BLaER1 (cell line): ENCODE measurements around the gene NQO1.

ENCODE experiments used
- H3K27ac ChIP-seq: shearing (Covaris generic); formaldehyde crosslinking; 2 replicates; pipeline ENCODE4 v1.8.1; 2022
- H3K27me3 ChIP-seq: shearing (Covaris generic); formaldehyde crosslinking; 2 replicates; pipeline ENCODE4 v1.8.1; 2022
- H3K36me3 ChIP-seq: shearing (Covaris generic); formaldehyde crosslinking; 2 replicates; pipeline ENCODE4 v1.8.1; 2022
- H3K4me1 ChIP-seq: shearing (Covaris generic); formaldehyde crosslinking; 2 replicates; pipeline ENCODE4 v1.8.1; 2022
- H3K4me2 ChIP-seq: shearing (Covaris generic); formaldehyde crosslinking; 2 replicates; pipeline ENCODE4 v1.8.1; 2022
- H3K4me3 ChIP-seq: shearing (Covaris generic); formaldehyde crosslinking; 2 replicates; pipeline ENCODE4 v1.8.1; 2022
- H3K9ac ChIP-seq: shearing (Covaris generic); formaldehyde crosslinking; 2 replicates; pipeline ENCODE4 v1.8.1; 2022
- H3K9me3 ChIP-seq: shearing (Covaris generic); formaldehyde crosslinking; 2 replicates; pipeline ENCODE4 v1.8.1; 2022
- H4K20me1 ChIP-seq: shearing (Covaris generic); formaldehyde crosslinking; 2 replicates; pipeline ENCODE4 v1.8.1; 2022
- Cebpa-rat ChIP-seq: shearing (Covaris generic); IDR thresholded peaks from 2 replicates; pipeline ENCODE4 v1.8.1; 2022

The NQO1 gene

GRCh38 chr16:69691980-69692911 is 34.1 kb downstream of the NQO1 start:
- H3K4me3 ChIP-seq, result no peak overlapping the region
- H3K4me1 ChIP-seq, result no peaks in the 10 kb centered on the region
- H3K27me3 ChIP-seq, result no peaks in the 10 kb centered on the region
- no peak overlapping the region for H3K4me2 ChIP-seq
- TF ChIP-seq Cebpa-rat, result no peak
- H3K27ac ChIP-seq, result no peak overlapping the region
- H3K36me3 ChIP-seq, result peaks cover 77% of the 10 kb centered on the region
- H3K9ac ChIP-seq, result no peak overlapping the region
- no peaks in the 10 kb centered on the region for H4K20me1 ChIP-seq
- H3K9me3 ChIP-seq, result no peaks in the 10 kb centered on the region

- no peaks in the 10 kb centered on the region for H4K20me1 ChIP-seq
- H3K4me2 ChIP-seq, result no peak overlapping the region
- H3K4me3 ChIP-seq, result no peak overlapping the region
- no peak overlapping the region for H3K9ac ChIP-seq
- no peaks in the 10 kb centered on the region for H3K4me1 ChIP-seq
- H3K27ac ChIP-seq, result no peak overlapping the region
- H3K9me3 ChIP-seq, result no peaks in the 10 kb centered on the region
- peaks cover 74% of the 10 kb centered on the region for H3K36me3 ChIP-seq
- no peak for TF ChIP-seq Cebpa-rat
- no peaks in the 10 kb centered on the region for H3K27me3 ChIP-seq
Measured at GRCh38 chr16:69688589-69688988, 37.8 kb downstream of the NQO1 start.

GRCh38 chr16:69680358-69680757 is 46.0 kb downstream of the NQO1 start:
- no peak for TF ChIP-seq Cebpa-rat
- no peak overlapping the region for H3K9ac ChIP-seq
- no peak overlapping the region for H3K4me2 ChIP-seq
- H3K4me1 ChIP-seq, result no peaks in the 10 kb centered on the region
- H3K27me3 ChIP-seq, result no peaks in the 10 kb centered on the region
- H3K9me3 ChIP-seq, result no peaks in the 10 kb centered on the region
- peaks cover 82% of the 10 kb centered on the region for H3K36me3 ChIP-seq
- H3K4me3 ChIP-seq, result no peak overlapping the region
- H3K27ac ChIP-seq, result no peak overlapping the region
- H4K20me1 ChIP-seq, result no peaks in the 10 kb centered on the region

GRCh38 chr16:69672998-69673713 is 53.2 kb downstream of the NQO1 start:
- Histone ChIP-seq H4K20me1 (no peaks in the 10 kb centered on the region), H3K27me3 (no peaks in the 10 kb centered on the region), H3K27ac (no peak overlapping the region), H3K4me2 (no peak overlapping the region), H3K9ac (no peak overlapping the region), H3K36me3 (peaks cover 58% of the 10 kb centered on the region), H3K9me3 (no peaks in the 10 kb centered on the region), H3K4me1 (no peaks in the 10 kb centered on the region), H3K4me3 (no peak overlapping the region)
- TF ChIP-seq Cebpa-rat, result no peak

GRCh38 chr16:69672315-69672997 is 53.9 kb downstream of the NQO1 start:
- no peak for TF ChIP-seq Cebpa-rat
- H3K4me1 ChIP-seq, result no peaks in the 10 kb centered on the region
- no peaks in the 10 kb centered on the region for H3K27me3 ChIP-seq
- H3K9me3 ChIP-seq, result no peaks in the 10 kb centered on the region
- H3K4me2 ChIP-seq, result no peak overlapping the region
- no peaks in the 10 kb centered on the region for H4K20me1 ChIP-seq
- no peak overlapping the region for H3K4me3 ChIP-seq
- H3K27ac ChIP-seq, result no peak overlapping the region
- H3K36me3 ChIP-seq, result peaks cover 55% of the 10 kb centered on the region
- no peak overlapping the region for H3K9ac ChIP-seq

- H3K9ac ChIP-seq, result no peak overlapping the region
- H3K4me1 ChIP-seq, result no peaks in the 10 kb centered on the region
- H3K27me3 ChIP-seq, result no peaks in the 10 kb centered on the region
- H3K27ac ChIP-seq, result no peak overlapping the region
- no peak for TF ChIP-seq Cebpa-rat
- no peak overlapping the region for H3K4me2 ChIP-seq
- H3K9me3 ChIP-seq, result peaks cover 3% of the 10 kb centered on the region; the same call in 1 of the 2 replicates
- H3K36me3 ChIP-seq, result peaks cover 45% of the 10 kb centered on the region
- H4K20me1 ChIP-seq, result no peaks in the 10 kb centered on the region
- no peak overlapping the region for H3K4me3 ChIP-seq
Measured at GRCh38 chr16:69669577-69669976, 56.8 kb downstream of the NQO1 start.

GRCh38 chr16:69663846-69664245 is 62.5 kb downstream of the NQO1 start:
- Histone ChIP-seq H3K4me3 (no peak overlapping the region), H3K9me3 (peaks cover 4% of the 10 kb centered on the region; the same call in 1 of the 2 replicates), H3K27ac (no peak overlapping the region), H3K36me3 (peaks cover 68% of the 10 kb centered on the region), H4K20me1 (no peaks in the 10 kb centered on the region), H3K27me3 (no peaks in the 10 kb centered on the region), H3K4me2 (no peak overlapping the region), H3K9ac (no peak overlapping the region), H3K4me1 (no peaks in the 10 kb centered on the region)
- no peak for TF ChIP-seq Cebpa-rat

GRCh38 chr16:69662901-69663300 is 63.5 kb downstream of the NQO1 start:
- Histone ChIP-seq H3K36me3 (peaks cover 68% of the 10 kb centered on the region), H3K4me1 (no peaks in the 10 kb centered on the region), H3K4me3 (no peak overlapping the region), H3K27ac (no peak overlapping the region), H3K9me3 (peaks cover 4% of the 10 kb centered on the region; the same call in 1 of the 2 replicates), H3K27me3 (no peaks in the 10 kb centered on the region), H3K4me2 (no peak overlapping the region), H3K9ac (no peak overlapping the region), H4K20me1 (no peaks in the 10 kb centered on the region)
- no peak for TF ChIP-seq Cebpa-rat

- Histone ChIP-seq H3K27ac (no peak overlapping the region), H3K4me3 (no peak overlapping the region)
- TF ChIP-seq Cebpa-rat, result no peak
Measured at GRCh38 chr16:69660166-69660565, 66.2 kb downstream of the NQO1 start.

More at GRCh38 chr16:69660166-69660565, 66.2 kb downstream of the NQO1 start:
- no peak overlapping the region for H3K4me2 ChIP-seq
- no peaks in the 10 kb centered on the region for H3K27me3 ChIP-seq
- peaks cover 4% of the 10 kb centered on the region; the same call in 1 of the 2 replicates for H3K9me3 ChIP-seq
- no peak overlapping the region for H3K9ac ChIP-seq
- H3K4me1 ChIP-seq, result no peaks in the 10 kb centered on the region
- H3K36me3 ChIP-seq, result peaks cover 91% of the 10 kb centered on the region
- H4K20me1 ChIP-seq, result no peaks in the 10 kb centered on the region
